Activated CD8-positive, alpha-beta memory T cell treated with anti-CD3 and anti-CD28 coated beads for 1 hour (primary cell): ENCODE results near the gene FAM3C.

Experiments
- DNase-seq, 2 donors: peaks; one replicate each; pipeline ENCODE4 v3.0.0-alpha.2; 2020; ENCODE audit warnings: low read depth in 1 of 2; ENCODE audit errors: extremely low read depth in 1 of 2

FAM3C gene

GRCh38 chr7:121411597-121411979, 15.5 kb upstream of the FAM3C start:
- no peak for DNase-seq

- DNase-seq, result no peak
Measured at GRCh38 chr7:121410829-121411596, 14.9 kb upstream of the FAM3C start.

GRCh38 chr7:121406944-121407343, 10.8 kb upstream of the FAM3C start:
- no peak for DNase-seq

- DNase-seq, result no peak
Measured at GRCh38 chr7:121406461-121406860, 10.4 kb upstream of the FAM3C start.

- no peak for DNase-seq
Measured at GRCh38 chr7:121404348-121404747, 8.2 kb upstream of the FAM3C start.

- no peak for DNase-seq
Measured at GRCh38 chr7:121402701-121403100, 6.6 kb upstream of the FAM3C start.

- no peak for DNase-seq
Measured at GRCh38 chr7:121401896-121402295, 5.8 kb upstream of the FAM3C start.

GRCh38 chr7:121398246-121398645, 2.1 kb upstream of the FAM3C start:
- DNase-seq, result no peak

- no peak for DNase-seq
Measured at GRCh38 chr7:121397822-121398221, 1.7 kb upstream of the FAM3C start.

- no peak for DNase-seq
Measured at GRCh38 chr7:121397361-121397760, 1.3 kb upstream of the FAM3C start.

GRCh38 chr7:121395494-121395960, 581 bp downstream of the FAM3C start:
- DNase-seq, result peak in 1 of 2 donors; percentile 38

- no peak for DNase-seq
Measured at GRCh38 chr7:121394709-121395140, 1.4 kb downstream of the FAM3C start.

GRCh38 chr7:121393005-121393366, 3.1 kb downstream of the FAM3C start:
- DNase-seq, result no peak

- DNase-seq, result no peak
Measured at GRCh38 chr7:121392277-121393004, 3.7 kb downstream of the FAM3C start.

GRCh38 chr7:121391686-121392085, 4.4 kb downstream of the FAM3C start:
- DNase-seq, result no peak

GRCh38 chr7:121390617-121391016, 5.5 kb downstream of the FAM3C start:
- no peak for DNase-seq

GRCh38 chr7:121390109-121390508, 6.0 kb downstream of the FAM3C start:
- no peak for DNase-seq

- no peak for DNase-seq
Measured at GRCh38 chr7:121388950-121389349, 7.2 kb downstream of the FAM3C start.

GRCh38 chr7:121385800-121386179, 10.3 kb downstream of the FAM3C start:
- no peak for DNase-seq

GRCh38 chr7:121385056-121385799, 10.9 kb downstream of the FAM3C start:
- DNase-seq, result no peak

- DNase-seq, result no peak
Measured at GRCh38 chr7:121384265-121384664, 11.8 kb downstream of the FAM3C start.
